Upper lobe of left lung (tissue), 4 donors: ENCODE data around the gene FAM72A.

Source experiments
- POLR2A ChIP-seq, 4 donors: fragments of 450-650 bp; IDR thresholded peaks; one replicate each; pipeline ENCODE4 v1.5.1; 2016 to 2017; ENCODE audit warnings: antibody characterized with exemption in 4 of 4, mild to moderate bottlenecking in 2 of 4
- POLR2AphosphoS5 ChIP-seq, 2 donors: sonication (generic); formaldehyde crosslinking; IDR thresholded peaks; one replicate each; pipeline ENCODE4 v1.5.1; 2017; ENCODE audit warnings: antibody characterized with exemption in 2 of 2
- TF ChIP-seq, protein P1 (sequence below), 6 experiments: fragments of 450-650 bp in 4 of 6; fragments of 200-600 bp in 2 of 6; sonication (generic) in 2 of 6; IDR thresholded peaks; one replicate each; pipeline ENCODE4 v1.5.1; 2016 to 2019; ENCODE audit warnings: antibody characterized with exemption in 6 of 6

DNA sequence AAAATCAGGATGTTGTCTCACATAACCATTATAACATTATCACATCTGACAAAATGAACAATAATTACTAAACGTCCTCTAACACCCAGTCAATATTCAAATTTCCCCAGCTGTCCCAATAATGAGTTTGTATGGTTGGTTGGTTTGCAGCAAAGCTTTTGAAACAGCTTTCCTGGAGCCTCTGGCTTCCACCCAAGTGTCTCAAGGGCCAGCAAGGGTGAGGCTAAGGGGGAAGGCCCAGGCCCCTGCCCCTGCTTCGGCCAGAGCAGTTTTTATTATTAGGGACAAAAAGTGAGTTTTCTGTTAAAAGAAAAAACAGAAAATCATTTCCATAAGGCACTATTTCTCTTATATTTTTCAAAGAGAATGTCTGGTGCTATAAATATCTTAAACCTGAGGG is 66.4 kb downstream of the FAM72A start:
- TF ChIP-seq, protein P1, sequence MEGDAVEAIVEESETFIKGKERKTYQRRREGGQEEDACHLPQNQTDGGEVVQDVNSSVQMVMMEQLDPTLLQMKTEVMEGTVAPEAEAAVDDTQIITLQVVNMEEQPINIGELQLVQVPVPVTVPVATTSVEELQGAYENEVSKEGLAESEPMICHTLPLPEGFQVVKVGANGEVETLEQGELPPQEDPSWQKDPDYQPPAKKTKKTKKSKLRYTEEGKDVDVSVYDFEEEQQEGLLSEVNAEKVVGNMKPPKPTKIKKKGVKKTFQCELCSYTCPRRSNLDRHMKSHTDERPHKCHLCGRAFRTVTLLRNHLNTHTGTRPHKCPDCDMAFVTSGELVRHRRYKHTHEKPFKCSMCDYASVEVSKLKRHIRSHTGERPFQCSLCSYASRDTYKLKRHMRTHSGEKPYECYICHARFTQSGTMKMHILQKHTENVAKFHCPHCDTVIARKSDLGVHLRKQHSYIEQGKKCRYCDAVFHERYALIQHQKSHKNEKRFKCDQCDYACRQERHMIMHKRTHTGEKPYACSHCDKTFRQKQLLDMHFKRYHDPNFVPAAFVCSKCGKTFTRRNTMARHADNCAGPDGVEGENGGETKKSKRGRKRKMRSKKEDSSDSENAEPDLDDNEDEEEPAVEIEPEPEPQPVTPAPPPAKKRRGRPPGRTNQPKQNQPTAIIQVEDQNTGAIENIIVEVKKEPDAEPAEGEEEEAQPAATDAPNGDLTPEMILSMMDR (IDR thresholded peaks at IDR 0.05), result no peak
- TF ChIP-seq POLR2AphosphoS5 (IDR thresholded peaks at IDR 0.05), result no peak
- TF ChIP-seq POLR2A (IDR thresholded peaks at IDR 0.05), result no peak
